GM19463 (cell line): ENCODE measurements around the gene FOXC1.

Experiments
- ATAC-seq: cut with Tn5 transposase; IDR thresholded peaks from one replicate; pipeline ENCODE4 v1.9.1; 2021; ENCODE audit warnings: mild to moderate bottlenecking, moderate library complexity; ENCODE audit not compliant: unreplicated experiment

FOXC1 gene

GRCh38 chr6:1640476-1640875 is 30.8 kb downstream of the FOXC1 start:
- ATAC-seq, result no peak

- ATAC-seq, result no peak
Observed at GRCh38 chr6:1641343-1641885, 31.7 kb downstream of the FOXC1 start.

GRCh38 chr6:1643111-1643510 is 33.4 kb downstream of the FOXC1 start:
- no peak for ATAC-seq

DNA sequence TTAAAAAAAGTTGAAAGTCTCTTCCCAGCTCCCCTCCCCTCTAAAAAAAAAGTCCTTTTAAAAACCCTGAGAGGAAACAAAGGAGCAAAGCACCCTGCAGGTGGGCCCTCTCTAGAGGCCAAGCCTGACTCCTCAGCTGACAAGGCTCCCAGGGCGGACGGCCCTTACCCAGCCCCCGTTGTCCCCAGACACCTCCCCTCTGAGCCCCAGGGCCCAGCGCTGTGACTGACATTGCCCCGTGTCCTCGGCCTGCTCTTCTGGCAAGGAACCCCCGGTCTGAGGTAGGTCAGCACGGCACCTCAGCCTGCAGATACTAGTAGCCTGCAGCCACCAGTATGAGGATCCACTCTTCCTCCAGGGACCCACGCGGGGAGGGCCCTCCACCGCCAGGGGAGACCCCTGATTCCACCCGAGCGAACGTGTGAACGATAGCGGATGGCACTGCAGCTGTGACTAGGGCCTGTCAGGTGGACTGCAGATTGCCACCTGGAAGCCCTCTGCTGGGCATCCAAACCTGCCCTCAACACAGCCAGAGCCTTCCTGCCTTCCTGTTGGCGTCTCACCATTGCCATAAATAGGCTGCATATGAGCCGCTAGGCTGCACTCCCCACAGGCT is 34.2 kb downstream of the FOXC1 start:
- ATAC-seq, result no peak

DNA sequence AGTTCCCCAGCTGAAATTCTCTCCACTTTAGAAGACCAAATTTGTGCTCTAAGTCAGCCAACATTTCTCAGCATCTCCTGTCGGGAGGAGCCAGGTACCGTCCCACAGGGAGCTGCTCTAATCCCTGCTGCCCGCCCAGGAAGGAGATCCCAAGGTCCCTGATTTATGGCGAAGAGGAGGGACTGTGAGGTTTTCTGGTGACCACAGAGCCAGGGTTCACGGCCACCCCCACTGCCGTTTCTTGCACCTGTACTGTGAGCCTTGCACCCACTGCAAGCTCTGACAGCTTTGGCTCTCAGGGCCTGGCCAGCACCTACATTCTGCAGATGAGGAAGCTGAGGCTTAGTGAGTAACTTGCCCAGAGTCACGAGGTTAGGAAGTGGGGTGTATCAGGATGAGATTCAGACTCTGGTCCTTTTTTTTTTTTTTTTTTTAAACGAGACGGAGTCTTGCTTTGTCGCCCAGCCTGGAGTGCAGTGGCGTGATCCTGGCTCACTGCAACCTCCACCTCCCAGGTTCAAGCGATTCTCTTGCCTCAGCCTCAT is 34.9 kb downstream of the FOXC1 start:
- no peak for ATAC-seq

DNA sequence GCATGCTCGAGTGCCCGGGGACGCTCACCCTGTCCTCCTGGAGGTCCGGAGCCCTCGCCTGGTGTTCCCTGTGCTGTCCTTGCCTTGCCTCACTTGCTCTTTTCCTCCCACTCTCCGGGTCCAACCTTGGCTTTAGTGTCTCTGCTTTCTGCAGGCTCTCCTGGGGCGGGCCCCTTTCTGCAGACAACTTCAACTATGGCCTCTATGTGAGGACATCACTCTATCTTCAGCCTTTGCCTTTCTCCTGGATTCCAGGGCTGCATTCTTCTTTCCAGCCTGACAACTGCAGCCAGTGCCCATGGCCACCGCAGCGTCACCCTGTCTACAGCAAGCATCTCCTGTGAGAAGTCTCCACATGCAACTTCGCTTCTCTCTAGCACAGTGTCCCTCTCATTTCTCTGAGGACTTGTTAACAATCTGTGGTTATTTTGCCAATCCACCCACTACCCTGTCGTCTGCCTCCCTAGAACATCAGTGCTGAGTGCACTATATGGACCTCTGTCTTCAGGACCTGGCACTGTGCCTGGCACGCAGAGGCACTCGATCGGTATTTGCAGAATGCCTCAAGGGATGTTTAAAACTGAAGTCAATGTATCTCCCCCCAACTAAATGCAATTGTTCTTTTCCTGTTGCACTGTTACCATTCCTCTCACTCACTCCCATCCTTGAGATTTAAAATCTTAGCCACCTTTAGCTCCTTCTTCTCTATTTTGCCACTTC is 35.9 kb downstream of the FOXC1 start:
- no peak for ATAC-seq

GRCh38 chr6:1651362-1651761 is 41.6 kb downstream of the FOXC1 start:
- no peak for ATAC-seq

DNA sequence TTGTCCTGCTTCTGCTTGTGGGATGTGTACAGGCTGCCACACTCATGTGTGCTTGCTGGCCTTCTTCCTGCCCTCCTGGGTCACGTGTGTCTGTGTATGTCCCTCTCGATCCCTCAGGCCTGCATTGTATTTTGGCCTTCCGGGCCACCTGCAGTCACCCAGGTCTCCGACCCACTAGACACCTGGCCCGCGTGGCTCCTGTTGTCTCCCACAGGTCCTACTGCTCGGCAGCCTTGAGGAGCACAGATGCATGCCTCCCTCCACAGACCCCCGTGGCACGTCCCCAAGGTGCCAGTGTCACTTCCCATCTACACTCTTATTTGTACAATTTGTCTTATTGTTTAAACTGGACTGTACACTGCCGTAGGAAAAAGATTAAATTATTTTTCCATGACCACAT is 43.1 kb downstream of the FOXC1 start:
- ATAC-seq, result no peak

DNA sequence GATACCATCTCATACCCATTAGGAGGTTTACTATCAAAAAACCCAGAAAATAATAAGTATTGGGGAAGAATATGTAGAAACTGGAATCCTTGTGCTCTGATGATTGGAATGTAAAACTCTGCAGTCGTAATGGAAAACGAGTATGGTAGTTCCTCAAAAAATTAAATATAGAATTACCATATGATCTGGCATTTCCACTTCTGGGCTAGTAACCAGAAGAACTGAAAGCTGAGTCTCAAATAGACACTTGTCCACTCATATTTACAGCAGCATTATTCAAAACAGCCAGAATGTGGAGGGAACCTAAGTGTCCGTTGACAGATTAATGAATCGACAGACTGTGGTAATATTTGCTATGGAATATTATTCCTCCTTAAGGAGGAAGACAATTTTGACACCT is 44.3 kb downstream of the FOXC1 start:
- no peak for ATAC-seq

DNA sequence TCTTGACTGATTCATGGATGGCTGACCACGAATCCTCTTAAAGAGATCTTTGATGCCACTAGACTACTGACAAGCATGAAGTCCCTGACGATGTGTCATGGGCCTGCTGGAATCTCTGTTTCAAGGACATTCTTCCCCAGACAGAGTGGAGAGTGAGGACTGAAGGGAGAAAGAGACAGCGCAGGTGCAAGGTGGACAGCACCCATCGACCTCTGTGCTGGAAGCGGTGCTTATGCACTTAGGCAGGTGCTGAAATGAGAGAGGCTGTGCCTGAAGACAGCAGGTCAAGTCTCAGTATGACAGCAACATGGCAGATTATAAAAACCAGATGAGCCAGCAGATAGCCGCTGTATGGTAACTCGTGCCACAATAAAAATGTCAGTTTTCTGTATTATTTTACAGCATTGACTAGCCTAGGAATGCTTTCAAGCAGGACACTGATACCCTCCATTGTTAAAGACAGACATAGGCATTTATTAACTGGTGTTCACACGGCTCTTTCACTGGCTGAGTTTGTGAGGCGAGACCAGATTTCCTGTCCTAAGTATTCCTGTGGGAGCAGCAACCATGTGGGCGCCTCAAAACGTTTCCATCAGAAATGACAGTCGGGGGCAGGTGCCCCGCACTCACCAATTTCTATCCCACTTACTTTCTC is 47.5 kb downstream of the FOXC1 start:
- no peak for ATAC-seq

- ATAC-seq, result no peak
Observed at GRCh38 chr6:1657771-1658165, 48.1 kb downstream of the FOXC1 start.

- ATAC-seq, result no peak
Observed at GRCh38 chr6:1658212-1659005, 48.7 kb downstream of the FOXC1 start.

DNA sequence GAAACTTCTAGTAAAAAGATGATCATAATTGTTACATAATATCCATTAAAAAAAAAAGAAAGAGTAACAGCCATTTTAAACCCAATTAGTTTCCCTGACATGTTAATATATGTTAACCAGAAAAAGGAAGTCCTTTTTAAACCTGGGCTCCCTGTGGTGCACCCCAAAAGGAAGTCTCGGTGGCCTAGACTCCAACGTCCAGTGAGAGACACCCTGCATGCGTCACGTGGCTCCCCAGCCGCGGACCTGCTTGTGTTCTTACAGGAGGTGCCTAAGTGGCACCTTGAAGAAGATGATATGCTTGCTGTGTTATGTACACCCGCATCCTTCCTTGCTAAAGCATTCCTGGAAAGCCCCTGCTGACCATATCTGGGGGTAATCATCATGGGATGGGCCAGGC is 50.1 kb downstream of the FOXC1 start:
- no peak for ATAC-seq

DNA sequence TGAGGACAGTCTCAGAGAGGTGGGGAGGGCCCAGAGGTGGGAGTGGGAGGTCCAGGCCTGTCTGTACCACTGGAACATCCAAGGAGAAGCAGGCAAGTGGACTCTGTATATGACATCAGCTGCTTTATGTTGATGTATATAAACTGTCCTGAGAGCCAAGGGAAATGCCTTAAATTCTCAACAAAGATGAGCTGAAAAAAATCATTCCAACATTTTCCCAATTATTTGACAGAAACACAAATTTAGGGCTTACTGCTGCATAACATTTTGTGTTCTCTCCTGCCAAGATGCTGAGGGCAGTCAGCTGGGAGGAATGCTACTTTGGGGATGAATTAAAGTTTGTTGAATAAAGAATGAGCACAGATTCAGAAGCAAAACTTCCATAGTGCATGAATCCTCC is 52.8 kb downstream of the FOXC1 start:
- no peak for ATAC-seq
